Activated CD8-positive, alpha-beta T cell treated with anti-CD3 and anti-CD28 coated beads for 36 hours (primary cell): ENCODE measurements around the gene SLC7A5. TPM values are rescaled to one million over a fixed set of nuclear protein-coding genes. Genes with fewer than 3 reads are reported as not detected.
A peak's percentile ranks its signal among the peaks of the same experiment; 100 is the strongest.
"Not testable (repeated sequence)": the region's sequence is repeated elsewhere in the genome, so short reads cannot be mapped to it uniquely, and the experiment has no call there.

ENCODE experiments used
- ATAC-seq: fragments of 200-7000 bp; cut with Tn5 transposase; one replicate; pipeline ENCODE4 v1.10.0; 2021; ENCODE audit warnings: mild to moderate bottlenecking, moderate library complexity
- CTCF ChIA-PET: fragments of 350-600 bp; sonication (Branson Sonifier 250); formaldehyde crosslinking; loops from one replicate; lab custom pipeline; 2021; ENCODE audit warnings: antibody characterized with exemption; lab: Charles Lee
- POLR2A ChIA-PET: fragments of 350-600 bp; sonication (Branson Sonifier 250); formaldehyde crosslinking; loops from one replicate; lab custom pipeline; 2021; ENCODE audit warnings: antibody characterized with exemption; lab: Charles Lee
- DNase-seq: peaks from one replicate; pipeline ENCODE4 v3.0.0-alpha.2; 2020
- H3K27ac Mint-ChIP-seq: one replicate; pipeline ENCODE4 v1.8.0; 2021; ENCODE audit warnings: mild to moderate bottlenecking, mixed read lengths
- H3K27me3 Mint-ChIP-seq: one replicate; pipeline ENCODE4 v1.8.0; 2021; ENCODE audit warnings: mixed read lengths
- H3K36me3 Mint-ChIP-seq: one replicate; pipeline ENCODE4 v1.8.0; 2021; ENCODE audit warnings: low read depth, mixed read lengths
- H3K4me1 Mint-ChIP-seq: one replicate; pipeline ENCODE4 v1.8.0; 2021; ENCODE audit warnings: low read depth, mixed read lengths
- H3K4me3 Mint-ChIP-seq: one replicate; pipeline ENCODE4 v1.8.0; 2021; ENCODE audit warnings: mild to moderate bottlenecking, moderate library complexity, mixed read lengths
- H3K9me3 Mint-ChIP-seq: one replicate; pipeline ENCODE4 v1.8.0; 2021; ENCODE audit warnings: mixed read lengths
- CTCF ChIP-seq: fragments of 200-600 bp; IDR thresholded peaks from one replicate; pipeline ENCODE4 v1.8.0; 2022; ENCODE audit warnings: antibody characterized with exemption, mild to moderate bottlenecking
- intact Hi-C: fragments of 100-400 bp; cut with micrococcal nuclease; formaldehyde crosslinking; loops from one replicate; pipeline ENCODE4 v1.10.0; 2022
- total RNA-seq, 2 experiments: library from RNA; stranded (reverse); gene quantifications; one replicate each; pipeline ENCODE4 v1.2.3, GENCODE V29; 2021

Gene SLC7A5
- total RNA-seq, 2 experiments from 2014 or later, result 230 to 236 TPM

DNA sequence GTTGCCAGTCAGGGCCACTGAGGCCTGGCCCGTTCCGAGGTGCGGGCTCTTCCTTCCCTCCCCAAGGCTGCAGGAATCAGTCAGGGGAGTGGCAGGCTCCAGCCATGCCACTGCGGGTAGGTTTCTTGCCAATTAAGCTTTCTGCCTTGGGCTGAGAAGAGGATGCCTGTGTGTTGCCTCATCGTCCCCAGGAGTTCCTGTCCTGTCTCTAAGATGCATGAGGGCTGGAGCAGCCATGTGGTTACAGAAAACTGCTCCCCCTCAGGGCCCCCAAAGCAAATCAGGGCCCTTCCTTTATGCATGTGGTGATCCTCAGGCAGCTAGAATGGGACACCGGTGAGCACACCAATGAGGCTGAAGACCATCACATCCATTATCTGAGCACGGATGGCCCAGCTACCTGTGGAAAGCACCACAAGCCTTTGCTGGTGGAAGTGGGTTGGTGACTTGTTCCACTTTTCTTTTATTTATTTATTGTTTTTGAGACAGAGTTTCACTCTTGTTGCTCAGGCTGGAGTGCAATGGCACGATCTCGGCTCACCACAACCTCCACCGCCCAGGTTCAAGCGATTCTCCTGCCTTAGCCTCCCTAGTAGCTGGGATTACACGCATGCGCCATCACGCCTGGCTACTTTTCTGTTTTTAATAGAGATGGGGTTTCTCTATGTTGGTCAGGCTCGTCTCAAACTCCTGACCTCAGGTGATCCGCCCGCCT is 27.0 kb upstream of the SLC7A5 start:
- H3K9me3 Mint-ChIP-seq, H3K27me3 Mint-ChIP-seq, intact Hi-C loops, H3K36me3 Mint-ChIP-seq: not testable (repeated sequence)
- CTCF ChIA-PET, result interaction anchor here (0.7 to 6.7 kb wide), 9 partner anchors 10 to 127 kb away, joined by 3 to 55 read pairs (median 6); partner anchors contain the start of gene BANP
- H3K4me1 Mint-ChIP-seq, result peaks cover 47% of the 10 kb centered on the region
- H3K27ac Mint-ChIP-seq, result peak overlapping the region; percentile 97
- POLR2A ChIA-PET, result interaction anchor here (0.6 to 7.9 kb wide), 12 partner anchors 11 to 131 kb away, joined by 3 to 75 read pairs (median 4); partner anchors contain the start of genes BANP, CA5A, KLHDC4 and SLC7A5
- ATAC-seq (peak; percentile 7), DNase-seq (peak; percentile 60)
- peak overlapping the region; percentile 68 for H3K4me3 Mint-ChIP-seq

GRCh38 chr16:87895641-87896141 is 26.4 kb upstream of the SLC7A5 start:
- H3K36me3 Mint-ChIP-seq, result no peaks in the 10 kb centered on the region
- DNase-seq (peak; percentile 98), ATAC-seq (peak; percentile 87)
- peak overlapping the region; percentile 37 for H3K4me3 Mint-ChIP-seq
- no peaks in the 10 kb centered on the region for H3K27me3 Mint-ChIP-seq
- TF ChIP-seq CTCF, result no peak
- intact Hi-C loops, result loop anchor here (1.0 kb wide), 1 partner anchor 20 kb away; no protein-coding TSS in a partner anchor
- no peaks in the 10 kb centered on the region for H3K9me3 Mint-ChIP-seq
- peaks cover 47% of the 10 kb centered on the region for H3K4me1 Mint-ChIP-seq
- POLR2A ChIA-PET, result interaction anchor here (0.6 to 7.9 kb wide), 10 partner anchors 9 to 116 kb away, joined by 3 to 75 read pairs (median 4); partner anchors contain the start of genes BANP, CA5A and SLC7A5
- CTCF ChIA-PET, result interaction anchor here (0.7 to 6.7 kb wide), 7 partner anchors 11 to 116 kb away, joined by 3 to 55 read pairs (median 6); partner anchors contain the start of gene BANP
- peak overlapping the region; percentile 97 for H3K27ac Mint-ChIP-seq

GRCh38 chr16:87894005-87894404 is 24.7 kb upstream of the SLC7A5 start:
- ATAC-seq, DNase-seq, H3K36me3 Mint-ChIP-seq, H3K27me3 Mint-ChIP-seq, intact Hi-C loops, H3K4me3 Mint-ChIP-seq, H3K9me3 Mint-ChIP-seq: not testable (repeated sequence)
- H3K27ac Mint-ChIP-seq, result peak overlapping the region; percentile 97
- ChIA-PET POLR2A (interaction anchor here (1.3 to 7.9 kb wide), 2 partner anchors 18 to 25 kb away, joined by 4 to 75 read pairs; partner anchors contain the start of gene SLC7A5), CTCF (interaction anchor here (1.5 to 6.7 kb wide), 3 partner anchors 8 to 114 kb away, joined by 3 to 55 read pairs (median 51); no protein-coding TSS in a partner anchor)
- H3K4me1 Mint-ChIP-seq, result peaks cover 50% of the 10 kb centered on the region

DNA sequence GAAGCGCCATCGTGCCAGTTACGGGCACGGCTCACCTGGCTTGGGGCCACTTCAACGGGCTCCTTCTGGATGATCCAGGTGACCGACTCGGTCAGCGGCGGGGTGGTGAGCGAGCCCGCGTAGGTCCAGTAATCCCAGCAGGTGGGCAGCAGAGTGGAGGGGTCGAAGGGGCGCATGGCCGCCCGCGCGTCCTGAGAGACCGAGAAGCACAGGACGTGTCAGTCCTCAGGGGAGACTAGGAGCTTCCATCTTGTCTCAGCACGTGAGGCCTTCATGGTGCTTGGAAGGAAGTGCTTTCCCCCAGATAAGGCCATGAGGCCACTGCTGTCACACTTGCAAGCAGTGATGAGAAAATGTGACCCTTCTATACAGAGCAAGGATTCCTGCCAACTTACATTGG is 22.5 kb upstream of the SLC7A5 start:
- ATAC-seq (no peak), DNase-seq (no peak)
- CTCF ChIA-PET, result interaction anchor here (1.6 to 1.7 kb wide), 2 partner anchors 16 to 113 kb away, joined by 4 to 10 read pairs; no protein-coding TSS in a partner anchor
- TF ChIP-seq CTCF, result no peak
- Mint-ChIP-seq H3K36me3 (peaks cover 4% of the 10 kb centered on the region), H3K4me1 (peaks cover 32% of the 10 kb centered on the region), H3K27me3 (no peaks in the 10 kb centered on the region), H3K9me3 (peaks cover 5% of the 10 kb centered on the region), H3K27ac (no peak overlapping the region), H3K4me3 (no peak overlapping the region)
- POLR2A ChIA-PET, result no interaction called here
- intact Hi-C loops, result no loop called here

GRCh38 chr16:87889762-87890161 is 20.5 kb upstream of the SLC7A5 start:
- CTCF ChIA-PET, result interaction anchor here (0.7 to 1.5 kb wide), 4 partner anchors 14 to 111 kb away, joined by 3 to 5 read pairs (median 3); no protein-coding TSS in a partner anchor
- intact Hi-C loops, H3K27ac Mint-ChIP-seq, H3K27me3 Mint-ChIP-seq, H3K4me3 Mint-ChIP-seq, H3K36me3 Mint-ChIP-seq, H3K9me3 Mint-ChIP-seq: not testable (repeated sequence)
- ATAC-seq, result peak; percentile 62
- peak; percentile 67 for DNase-seq
- POLR2A ChIA-PET, result interaction anchor here (0.6 kb wide), 1 partner anchor 29 kb away, joined by 3 read pairs; no protein-coding TSS in a partner anchor
- TF ChIP-seq CTCF, result peak; percentile 37
- H3K4me1 Mint-ChIP-seq, result peaks cover 15% of the 10 kb centered on the region

- H3K4me3 Mint-ChIP-seq, intact Hi-C loops, ATAC-seq, H3K27me3 Mint-ChIP-seq, H3K36me3 Mint-ChIP-seq, H3K27ac Mint-ChIP-seq, DNase-seq, H3K9me3 Mint-ChIP-seq, H3K4me1 Mint-ChIP-seq: not testable (repeated sequence)
- CTCF ChIA-PET, result interaction anchor here (1.5 kb wide), 1 partner anchor 109 kb away, joined by 5 read pairs; no protein-coding TSS in a partner anchor
- POLR2A ChIA-PET, result interaction anchor here (0.7 to 1.9 kb wide), 2 partner anchors 13 kb away, joined by 4 to 6 read pairs; no protein-coding TSS in a partner anchor
Measured at GRCh38 chr16:87888346-87888745, 19.0 kb upstream of the SLC7A5 start.

GRCh38 chr16:87887931-87888330 is 18.6 kb upstream of the SLC7A5 start:
- H3K4me1 Mint-ChIP-seq, ATAC-seq, H3K4me3 Mint-ChIP-seq, H3K36me3 Mint-ChIP-seq, H3K9me3 Mint-ChIP-seq, CTCF ChIA-PET, intact Hi-C loops, DNase-seq, H3K27me3 Mint-ChIP-seq, H3K27ac Mint-ChIP-seq: not testable (repeated sequence)
- POLR2A ChIA-PET, result interaction anchor here (0.5 to 1.9 kb wide), 2 partner anchors 12 to 19 kb away, joined by 3 to 6 read pairs; no protein-coding TSS in a partner anchor

- CTCF ChIA-PET, result interaction anchor here (0.8 to 1.9 kb wide), 2 partner anchors 8 to 79 kb away, joined by 3 to 4 read pairs; no protein-coding TSS in a partner anchor
- ATAC-seq, H3K36me3 Mint-ChIP-seq, DNase-seq, H3K27ac Mint-ChIP-seq, H3K9me3 Mint-ChIP-seq, intact Hi-C loops, H3K4me3 Mint-ChIP-seq, H3K27me3 Mint-ChIP-seq: not testable (repeated sequence)
- POLR2A ChIA-PET, result interaction anchor here (1.1 kb wide), 1 partner anchor 11 kb away, joined by 3 read pairs; no protein-coding TSS in a partner anchor
- H3K4me1 Mint-ChIP-seq, result peaks cover 10% of the 10 kb centered on the region
Measured at GRCh38 chr16:87885371-87885967, 16.2 kb upstream of the SLC7A5 start.
